K562 (cell line): Measurements from ENCODE around the gene CNIH1. TPM values are rescaled to one million over a fixed set of nuclear protein-coding genes. Genes with fewer than 3 reads are reported as not detected.

Experiments
- ELF2 ChIP-seq: fragments of 250-450 bp; sonication (Bioruptor Pico); IDR thresholded peaks from 2 replicates; pipeline ENCODE4 v1.5.0; 2021; ENCODE audit warnings: mild to moderate bottlenecking
- ESRRA ChIP-seq: fragments of 450-650 bp; IDR thresholded peaks from 2 replicates; pipeline ENCODE4 v1.6.1; 2014; ENCODE audit warnings: low read depth, mild to moderate bottlenecking, moderate library complexity, borderline replicate concordance
- LCOR ChIP-seq: sonication (generic); formaldehyde crosslinking; IDR thresholded peaks from 2 replicates; pipeline ENCODE4 v1.8.0; 2022; ENCODE audit warnings: mild to moderate bottlenecking, missing genetic modification reagents
- MEIS2 ChIP-seq: fragments of 450-650 bp; IDR thresholded peaks from 2 replicates; pipeline ENCODE4 v1.6.1; 2014; ENCODE audit warnings: mild to moderate bottlenecking; ENCODE audit not compliant: partially characterized antibody
- MTF1 ChIP-seq: fragments of 250-450 bp; sonication (Bioruptor Pico); IDR thresholded peaks from 2 replicates; pipeline ENCODE4 v1.9.0; 2021; ENCODE audit warnings: moderate library complexity, mild to moderate bottlenecking, inconsistent platforms, borderline replicate concordance
- MYNN ChIP-seq, 2 experiments: sonication (generic); formaldehyde crosslinking in 1 of 2; IDR thresholded peaks; 2 replicates each; pipeline versions ENCODE4 v1.5.0 to v1.6.1; 2016 to 2020; ENCODE audit warnings: antibody characterized with exemption in 1 of 2, missing genetic modification reagents in 1 of 2
- POLR3G ChIP-seq: IDR thresholded peaks from 2 replicates; pipeline ENCODE4 v1.6.1; 2011; ENCODE audit not compliant: insufficient read length, insufficient replicate concordance; ENCODE audit errors: extremely low read depth
- TARDBP ChIP-seq: fragments of 450-650 bp; IDR thresholded peaks from 2 replicates; pipeline ENCODE4 v1.6.1; 2016
- XRCC3 ChIP-seq: fragments of 450-650 bp; IDR thresholded peaks from 2 replicates; pipeline ENCODE4 v1.6.1; 2017; ENCODE audit warnings: mild to moderate bottlenecking, moderate library complexity
- polyA plus RNA-seq, 8 experiments: library from polyadenylated mRNA; depleted of rRNA in 4 of 8; stranded (reverse) in 5 of 8; unstranded in 3 of 8; fragments of >200 nt; fragmentation: Nextera tagmentation in 2 of 8; fragmentation: Illumina TruSeq in 1 of 8; extraction: Ambion mirVana in 2 of 8; extraction: Trizol in 1 of 8; gene quantifications; 2 replicates each; pipeline versions ENCODE4 v1.2.1 to v1.2.3, GENCODE V29; 2011 to 2014; ENCODE audit warnings: inconsistent platforms in 1 of 8, missing spikeins in 1 of 8
- total RNA-seq, 7 experiments: library from RNA; depleted of rRNA in 6 of 7; stranded (reverse); fragments of >200 nt in 6 of 7; fragmentation: Illumina TruSeq in 2 of 7; extraction: Trizol in 2 of 7; gene quantifications; 2 replicates each; pipeline versions ENCODE4 v1.2.1 to v1.2.3, GENCODE V29; 2011 to 2021; ENCODE audit warnings: low replicate concordance in 1 of 7
- TF ChIP-seq, protein P1 (sequence below): fragments of 450-650 bp; IDR thresholded peaks from 2 replicates; pipeline ENCODE4 v1.6.1; 2018; ENCODE audit not compliant: partially characterized antibody
- TF ChIP-seq, protein P2 (sequence below): fragments of 250-450 bp; sonication (Bioruptor Pico); IDR thresholded peaks from 2 replicates; pipeline ENCODE4 v1.5.1; 2021; ENCODE audit warnings: mild to moderate bottlenecking
- TF ChIP-seq, protein P3 (sequence below): IDR thresholded peaks from 3 replicates; pipeline ENCODE4 v1.6.1; 2011; ENCODE audit warnings: borderline replicate concordance, mild to moderate bottlenecking, moderate library complexity; ENCODE audit not compliant: insufficient read length; ENCODE audit errors: extremely low read depth
- TF ChIP-seq, protein P4 (sequence below): fragments of 450-650 bp; IDR thresholded peaks from 2 replicates; pipeline ENCODE4 v1.6.1; 2016; ENCODE audit warnings: mild to moderate bottlenecking
- TF ChIP-seq, protein P5 (sequence below), 3 experiments: fragments of 200-800 bp in 1 of 3; sonication (Bioruptor generic) in 1 of 3; sonication (generic) in 1 of 3; formaldehyde crosslinking in 1 of 3; IDR thresholded peaks; 2 replicates each; pipeline versions ENCODE4 v1.6.1 to v1.8.0; 2016 to 2022; ENCODE audit warnings: mild to moderate bottlenecking in 2 of 3, missing compliant biosample characterization in 2 of 3, missing genetic modification characterization in 2 of 3, missing genetic modification reagents in 1 of 3

CNIH1 gene
- total and polyA plus RNA-seq, 9 of the 15 experiments (the other 6 are each of a cell fraction or from before 2014, with no cell fraction given), result 13.9 to 283 (median 77.3) TPM

DNA sequence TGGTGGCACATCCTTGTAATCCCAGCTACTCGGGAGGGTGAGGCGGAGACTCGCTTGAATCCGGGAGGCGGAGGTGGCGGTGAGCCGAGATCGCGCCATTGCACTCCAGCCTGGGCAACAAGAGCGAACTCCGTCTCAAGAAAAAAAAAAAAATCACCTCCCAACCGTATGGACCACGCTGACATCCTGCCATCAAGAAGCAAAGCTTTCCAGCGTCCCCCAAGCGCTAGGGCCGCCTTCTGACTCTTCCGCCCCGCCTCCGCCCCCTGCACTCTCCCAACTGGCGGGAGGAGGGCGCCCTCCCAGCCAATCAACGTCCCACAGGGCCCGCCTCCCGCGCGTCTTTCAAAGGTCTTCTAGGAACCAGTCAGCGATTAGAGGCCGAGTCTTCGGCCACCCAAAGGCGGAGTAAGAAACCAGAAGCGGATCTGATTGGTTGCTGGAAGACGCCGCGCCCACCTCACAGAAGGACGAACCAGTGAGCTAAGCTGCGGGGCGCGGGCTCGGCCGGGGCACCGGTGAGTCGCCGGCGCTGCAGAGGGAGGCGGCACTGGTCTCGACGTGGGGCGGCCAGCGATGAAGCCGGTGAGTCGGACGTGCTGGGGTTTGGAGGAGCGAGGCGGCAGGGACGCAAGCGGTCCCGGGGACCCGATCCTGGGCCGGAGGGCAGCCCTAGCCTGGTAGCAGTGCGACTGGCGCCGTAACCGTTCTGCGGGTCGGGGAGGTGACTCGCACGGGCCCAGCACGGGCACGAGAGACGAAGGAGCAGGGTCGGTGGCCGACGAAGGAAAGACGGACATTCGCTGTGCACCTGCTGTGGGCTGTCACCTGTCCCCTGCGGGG lies 44.5 kb downstream of the CNIH1 start, which contains the start of gene CDKN3 (continued):
- TF ChIP-seq, protein P1, sequence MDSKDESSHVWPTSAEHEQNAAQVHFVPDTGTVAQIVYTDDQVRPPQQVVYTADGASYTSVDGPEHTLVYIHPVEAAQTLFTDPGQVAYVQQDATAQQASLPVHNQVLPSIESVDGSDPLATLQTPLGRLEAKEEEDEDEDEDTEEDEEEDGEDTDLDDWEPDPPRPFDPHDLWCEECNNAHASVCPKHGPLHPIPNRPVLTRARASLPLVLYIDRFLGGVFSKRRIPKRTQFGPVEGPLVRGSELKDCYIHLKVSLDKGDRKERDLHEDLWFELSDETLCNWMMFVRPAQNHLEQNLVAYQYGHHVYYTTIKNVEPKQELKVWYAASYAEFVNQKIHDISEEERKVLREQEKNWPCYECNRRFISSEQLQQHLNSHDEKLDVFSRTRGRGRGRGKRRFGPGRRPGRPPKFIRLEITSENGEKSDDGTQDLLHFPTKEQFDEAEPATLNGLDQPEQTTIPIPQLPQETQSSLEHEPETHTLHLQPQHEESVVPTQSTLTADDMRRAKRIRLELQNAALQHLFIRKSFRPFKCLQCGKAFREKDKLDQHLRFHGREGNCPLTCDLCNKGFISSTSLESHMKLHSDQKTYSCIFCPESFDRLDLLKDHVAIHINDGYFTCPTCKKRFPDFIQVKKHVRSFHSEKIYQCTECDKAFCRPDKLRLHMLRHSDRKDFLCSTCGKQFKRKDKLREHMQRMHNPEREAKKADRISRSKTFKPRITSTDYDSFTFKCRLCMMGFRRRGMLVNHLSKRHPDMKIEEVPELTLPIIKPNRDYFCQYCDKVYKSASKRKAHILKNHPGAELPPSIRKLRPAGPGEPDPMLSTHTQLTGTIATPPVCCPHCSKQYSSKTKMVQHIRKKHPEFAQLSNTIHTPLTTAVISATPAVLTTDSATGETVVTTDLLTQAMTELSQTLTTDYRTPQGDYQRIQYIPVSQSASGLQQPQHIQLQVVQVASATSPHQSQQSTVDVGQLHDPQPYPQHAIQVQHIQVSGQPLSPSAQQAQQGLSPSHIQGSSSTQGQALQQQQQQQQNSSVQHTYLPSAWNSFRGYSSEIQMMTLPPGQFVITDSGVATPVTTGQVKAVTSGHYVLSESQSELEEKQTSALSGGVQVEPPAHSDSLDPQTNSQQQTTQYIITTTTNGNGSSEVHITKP, result no peak
- TF ChIP-seq LCOR (CRISPR knock-in tag), result peak; percentile 42; the same call in 1 of the 2 replicates
- no peak for TF ChIP-seq XRCC3
- no peak for TF ChIP-seq TARDBP
- TF ChIP-seq MYNN (IDR thresholded peaks at IDR 0.05), result no peak
- TF ChIP-seq MYNN (CRISPR knock-in tag; IDR thresholded peaks at IDR 0.05), result no peak
- TF ChIP-seq, protein P2, sequence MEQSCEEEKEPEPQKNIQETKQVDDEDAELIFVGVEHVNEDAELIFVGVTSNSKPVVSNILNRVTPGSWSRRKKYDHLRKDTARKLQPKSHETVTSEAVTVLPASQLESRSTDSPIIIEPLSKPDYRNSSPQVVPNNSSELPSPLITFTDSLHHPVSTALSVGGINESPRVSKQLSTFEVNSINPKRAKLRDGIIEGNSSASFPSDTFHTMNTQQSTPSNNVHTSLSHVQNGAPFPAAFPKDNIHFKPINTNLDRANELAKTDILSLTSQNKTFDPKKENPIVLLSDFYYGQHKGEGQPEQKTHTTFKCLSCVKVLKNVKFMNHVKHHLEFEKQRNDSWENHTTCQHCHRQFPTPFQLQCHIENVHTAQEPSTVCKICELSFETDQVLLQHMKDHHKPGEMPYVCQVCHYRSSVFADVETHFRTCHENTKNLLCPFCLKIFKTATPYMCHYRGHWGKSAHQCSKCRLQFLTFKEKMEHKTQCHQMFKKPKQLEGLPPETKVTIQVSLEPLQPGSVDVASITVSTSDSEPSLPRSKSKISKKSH (CRISPR knock-in tag), result no peak
- no peak for TF ChIP-seq MTF1 (CRISPR knock-in tag)
- TF ChIP-seq, protein P3, sequence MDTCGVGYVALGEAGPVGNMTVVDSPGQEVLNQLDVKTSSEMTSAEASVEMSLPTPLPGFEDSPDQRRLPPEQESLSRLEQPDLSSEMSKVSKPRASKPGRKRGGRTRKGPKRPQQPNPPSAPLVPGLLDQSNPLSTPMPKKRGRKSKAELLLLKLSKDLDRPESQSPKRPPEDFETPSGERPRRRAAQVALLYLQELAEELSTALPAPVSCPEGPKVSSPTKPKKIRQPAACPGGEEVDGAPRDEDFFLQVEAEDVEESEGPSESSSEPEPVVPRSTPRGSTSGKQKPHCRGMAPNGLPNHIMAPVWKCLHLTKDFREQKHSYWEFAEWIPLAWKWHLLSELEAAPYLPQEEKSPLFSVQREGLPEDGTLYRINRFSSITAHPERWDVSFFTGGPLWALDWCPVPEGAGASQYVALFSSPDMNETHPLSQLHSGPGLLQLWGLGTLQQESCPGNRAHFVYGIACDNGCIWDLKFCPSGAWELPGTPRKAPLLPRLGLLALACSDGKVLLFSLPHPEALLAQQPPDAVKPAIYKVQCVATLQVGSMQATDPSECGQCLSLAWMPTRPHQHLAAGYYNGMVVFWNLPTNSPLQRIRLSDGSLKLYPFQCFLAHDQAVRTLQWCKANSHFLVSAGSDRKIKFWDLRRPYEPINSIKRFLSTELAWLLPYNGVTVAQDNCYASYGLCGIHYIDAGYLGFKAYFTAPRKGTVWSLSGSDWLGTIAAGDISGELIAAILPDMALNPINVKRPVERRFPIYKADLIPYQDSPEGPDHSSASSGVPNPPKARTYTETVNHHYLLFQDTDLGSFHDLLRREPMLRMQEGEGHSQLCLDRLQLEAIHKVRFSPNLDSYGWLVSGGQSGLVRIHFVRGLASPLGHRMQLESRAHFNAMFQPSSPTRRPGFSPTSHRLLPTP, result no peak
- TF ChIP-seq, protein P4, sequence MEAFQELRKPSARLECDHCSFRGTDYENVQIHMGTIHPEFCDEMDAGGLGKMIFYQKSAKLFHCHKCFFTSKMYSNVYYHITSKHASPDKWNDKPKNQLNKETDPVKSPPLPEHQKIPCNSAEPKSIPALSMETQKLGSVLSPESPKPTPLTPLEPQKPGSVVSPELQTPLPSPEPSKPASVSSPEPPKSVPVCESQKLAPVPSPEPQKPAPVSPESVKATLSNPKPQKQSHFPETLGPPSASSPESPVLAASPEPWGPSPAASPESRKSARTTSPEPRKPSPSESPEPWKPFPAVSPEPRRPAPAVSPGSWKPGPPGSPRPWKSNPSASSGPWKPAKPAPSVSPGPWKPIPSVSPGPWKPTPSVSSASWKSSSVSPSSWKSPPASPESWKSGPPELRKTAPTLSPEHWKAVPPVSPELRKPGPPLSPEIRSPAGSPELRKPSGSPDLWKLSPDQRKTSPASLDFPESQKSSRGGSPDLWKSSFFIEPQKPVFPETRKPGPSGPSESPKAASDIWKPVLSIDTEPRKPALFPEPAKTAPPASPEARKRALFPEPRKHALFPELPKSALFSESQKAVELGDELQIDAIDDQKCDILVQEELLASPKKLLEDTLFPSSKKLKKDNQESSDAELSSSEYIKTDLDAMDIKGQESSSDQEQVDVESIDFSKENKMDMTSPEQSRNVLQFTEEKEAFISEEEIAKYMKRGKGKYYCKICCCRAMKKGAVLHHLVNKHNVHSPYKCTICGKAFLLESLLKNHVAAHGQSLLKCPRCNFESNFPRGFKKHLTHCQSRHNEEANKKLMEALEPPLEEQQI, result no peak
- TF ChIP-seq POLR3G, result no peak
- TF ChIP-seq ELF2 (CRISPR knock-in tag), result no peak
- TF ChIP-seq, protein P5, sequence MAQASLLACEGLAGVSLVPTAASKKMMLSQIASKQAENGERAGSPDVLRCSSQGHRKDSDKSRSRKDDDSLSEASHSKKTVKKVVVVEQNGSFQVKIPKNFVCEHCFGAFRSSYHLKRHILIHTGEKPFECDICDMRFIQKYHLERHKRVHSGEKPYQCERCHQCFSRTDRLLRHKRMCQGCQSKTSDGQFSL (CRISPR knock-in tag; IDR thresholded peaks at IDR 0.05), result no peak; the same call in 1 of the 2 replicates
- TF ChIP-seq, protein P5 (tag; IDR thresholded peaks at IDR 0.05), result no peak
- no peak for TF ChIP-seq ESRRA
- TF ChIP-seq MEIS2, result no peak
